ENCODE measurements around the gene CAPN6. TPM values are rescaled to one million over a fixed set of nuclear protein-coding genes. Genes with fewer than 3 reads are reported as not detected.

The CAPN6 gene
- total RNA-seq, 1 experiment from 2014 or later, result 0.09 TPM

- Mint-ChIP-seq H3K27me3 (ENCODE audit: unreplicated experiment) (no peaks in the 10 kb centered on the region), H3K27ac (ENCODE audit: unreplicated experiment) (no peak overlapping the region), H3K9me3 (ENCODE audit: low read depth, unreplicated experiment) (no peaks in the 10 kb centered on the region), H3K4me3 (ENCODE audit: low read depth, unreplicated experiment) (no peak overlapping the region), H3K4me1 (ENCODE audit: low read depth, unreplicated experiment) (no peaks in the 10 kb centered on the region), H3K36me3 (ENCODE audit: insufficient read depth, unreplicated experiment) (no peaks in the 10 kb centered on the region)
- no peak for TF ChIP-seq CTCF (IDR thresholded peaks at IDR 0.05; ENCODE audit: unreplicated experiment)
- intact Hi-C loops (cut with micrococcal nuclease; ENCODE audit: unreplicated experiment), result no loop called here
- no peak for DNase-seq
- CTCF ChIA-PET, result interaction anchor here (0.6 kb wide), 1 partner anchor 234 kb away, joined by 4 read pairs; no protein-coding TSS in a partner anchor
- BruUV-seq (replicated peaks), result no TSS peak
These were observed 10.7 kb downstream of the CAPN6 start for GRCh38 chrX:111259559-111259958.

- Mint-ChIP-seq H3K36me3 (ENCODE audit: insufficient read depth, unreplicated experiment) (no peaks in the 10 kb centered on the region), H3K4me3 (ENCODE audit: low read depth, unreplicated experiment) (no peak overlapping the region), H3K27ac (ENCODE audit: unreplicated experiment) (no peak overlapping the region), H3K27me3 (ENCODE audit: unreplicated experiment) (no peaks in the 10 kb centered on the region), H3K9me3 (ENCODE audit: low read depth, unreplicated experiment) (no peaks in the 10 kb centered on the region), H3K4me1 (ENCODE audit: low read depth, unreplicated experiment) (no peaks in the 10 kb centered on the region)
- TF ChIP-seq CTCF (IDR thresholded peaks at IDR 0.05; ENCODE audit: unreplicated experiment), result no peak
- CTCF ChIA-PET, result no interaction called here
- intact Hi-C loops (cut with micrococcal nuclease; ENCODE audit: unreplicated experiment), result no loop called here
- BruUV-seq (replicated peaks), result no TSS peak
- no peak for DNase-seq
These were observed 12.6 kb downstream of the CAPN6 start for GRCh38 chrX:111257733-111258132.

GRCh38 chrX:111254896-111255693 is 15.2 kb downstream of the CAPN6 start:
- no TSS peak for BruUV-seq (replicated peaks)
- H3K27me3 Mint-ChIP-seq (ENCODE audit: unreplicated experiment), result peaks cover 7% of the 10 kb centered on the region
- intact Hi-C loops (cut with micrococcal nuclease; ENCODE audit: unreplicated experiment), result no loop called here
- no peak overlapping the region for H3K27ac Mint-ChIP-seq (ENCODE audit: unreplicated experiment)
- H3K9me3 Mint-ChIP-seq (ENCODE audit: low read depth, unreplicated experiment), result no peaks in the 10 kb centered on the region
- H3K4me1 Mint-ChIP-seq (ENCODE audit: low read depth, unreplicated experiment), result no peaks in the 10 kb centered on the region
- no peaks in the 10 kb centered on the region for H3K36me3 Mint-ChIP-seq (ENCODE audit: insufficient read depth, unreplicated experiment)
- DNase-seq, result no peak
- TF ChIP-seq CTCF (IDR thresholded peaks at IDR 0.05; ENCODE audit: unreplicated experiment), result no peak
- no peak overlapping the region for H3K4me3 Mint-ChIP-seq (ENCODE audit: low read depth, unreplicated experiment)
- CTCF ChIA-PET, result no interaction called here

GRCh38 chrX:111244235-111244750 is 26.0 kb downstream of the CAPN6 start:
- H3K4me1 Mint-ChIP-seq (ENCODE audit: low read depth, unreplicated experiment), result no peaks in the 10 kb centered on the region
- BruUV-seq (replicated peaks), result no TSS peak
- CTCF ChIA-PET, result interaction anchor here (0.6 to 1.0 kb wide), 4 partner anchors 253 to 407 kb away, joined by 3 to 10 read pairs (median 4); no protein-coding TSS in a partner anchor
- H3K9me3 Mint-ChIP-seq (ENCODE audit: low read depth, unreplicated experiment), result no peaks in the 10 kb centered on the region
- no peak for DNase-seq
- no peak overlapping the region for H3K27ac Mint-ChIP-seq (ENCODE audit: unreplicated experiment)
- TF ChIP-seq CTCF (IDR thresholded peaks at IDR 0.05; ENCODE audit: unreplicated experiment), result no peak
- intact Hi-C loops (cut with micrococcal nuclease; ENCODE audit: unreplicated experiment), result loop anchor here (1.0 to 5.0 kb wide), 4 partner anchors 77 to 792 kb away; no protein-coding TSS in a partner anchor
- no peak overlapping the region for H3K4me3 Mint-ChIP-seq (ENCODE audit: low read depth, unreplicated experiment)
- H3K27me3 Mint-ChIP-seq (ENCODE audit: unreplicated experiment), result no peaks in the 10 kb centered on the region
- H3K36me3 Mint-ChIP-seq (ENCODE audit: insufficient read depth, unreplicated experiment), result no peaks in the 10 kb centered on the region
